HepG2 (cell line): ENCODE data around the gene DBX2.

Source experiments
- CTCF ChIP-seq: sonication (generic); formaldehyde crosslinking; IDR thresholded peaks from 2 replicates; pipeline ENCODE4 v1.5.0; 2020; ENCODE audit warnings: mild to moderate bottlenecking, missing genetic modification reagents, moderate library complexity
- KDM5A ChIP-seq: fragments of 200-600 bp; sonication (generic); IDR thresholded peaks from 2 replicates; pipeline ENCODE4 v1.7.0; 2018; ENCODE audit warnings: antibody characterized with exemption, mild to moderate bottlenecking, low read length, borderline replicate concordance
- MATR3 ChIP-seq: sonication (generic); formaldehyde crosslinking; IDR thresholded peaks from 2 replicates; pipeline ENCODE4 v1.4.0; 2020; ENCODE audit warnings: missing genetic modification reagents
- PHF8 ChIP-seq: sonication (generic); formaldehyde crosslinking; IDR thresholded peaks from 2 replicates; pipeline ENCODE4 v1.5.0; 2020; ENCODE audit warnings: missing genetic modification reagents
- POLR2A ChIP-seq, 2 experiments: IDR thresholded peaks; 2 replicates each; pipeline ENCODE4 v1.6.1; 2011; ENCODE audit warnings: low read depth in 2 of 2, low read length in 2 of 2, mild to moderate bottlenecking in 1 of 2, moderate library complexity in 1 of 2; ENCODE audit not compliant: insufficient read depth in 1 of 2
- RBAK ChIP-seq: sonication (generic); formaldehyde crosslinking; IDR thresholded peaks from 2 replicates; pipeline ENCODE4 v1.5.1; 2020; ENCODE audit warnings: mild to moderate bottlenecking, missing genetic modification reagents
- SP1 ChIP-seq, 2 experiments: fragments of 450-650 bp in 1 of 2; sonication (generic) in 1 of 2; formaldehyde crosslinking in 1 of 2; IDR thresholded peaks; 2 replicates each; pipeline versions ENCODE4 v1.4.0 to v1.6.1; 2016 to 2020; ENCODE audit warnings: missing genetic modification reagents in 1 of 2
- TCF7L2 ChIP-seq: IDR thresholded peaks from 2 replicates; pipeline ENCODE4 v1.6.1; 2011; ENCODE audit warnings: mild to moderate bottlenecking, low read depth, low read length, moderate library complexity
- ZNF382 ChIP-seq: sonication (generic); formaldehyde crosslinking; IDR thresholded peaks from 2 replicates; pipeline ENCODE4 v1.5.0; 2020; ENCODE audit warnings: missing genetic modification reagents, mild to moderate bottlenecking, borderline replicate concordance
- ZNF605 ChIP-seq: sonication (generic); formaldehyde crosslinking; IDR thresholded peaks from 2 replicates; pipeline ENCODE4 v1.8.0; 2022; ENCODE audit warnings: mild to moderate bottlenecking, missing genetic modification reagents
- ZNF740 ChIP-seq: sonication (generic); formaldehyde crosslinking; IDR thresholded peaks from 2 replicates; pipeline ENCODE4 v1.4.0; 2020; ENCODE audit warnings: missing genetic modification reagents
- ZNF792 ChIP-seq: IDR thresholded peaks from 2 replicates; pipeline ENCODE4 v1.6.1; 2016

- no peak for TF ChIP-seq SP1 (IDR thresholded peaks at IDR 0.05)
- no peak for TF ChIP-seq SP1 (CRISPR knock-in tag; IDR thresholded peaks at IDR 0.05)
- no peak for TF ChIP-seq RBAK (CRISPR knock-in tag)
- no peak for TF ChIP-seq TCF7L2
- no peak for TF ChIP-seq ZNF605 (CRISPR knock-in tag)
- no peak for TF ChIP-seq PHF8 (CRISPR knock-in tag)
- no peak for TF ChIP-seq ZNF740 (CRISPR knock-in tag)
- no peak for TF ChIP-seq ZNF792 (CRISPR knock-in tag)
- no peak for TF ChIP-seq KDM5A
- no peak for TF ChIP-seq CTCF (CRISPR knock-in tag)
- no peak for TF ChIP-seq POLR2A (IDR thresholded peaks at IDR 0.05; ENCODE audit: insufficient read depth in 1 of 2, low read depth in 2 of 2, low read length in 2 of 2)
- no peak for TF ChIP-seq ZNF382 (CRISPR knock-in tag)
- no peak for TF ChIP-seq MATR3
Measured at GRCh38 chr12:45039757-45040156, 11.1 kb downstream of the DBX2 start.
